Right lobe of liver (tissue), 6 donors: Measurements from ENCODE around the gene PFKL. TPM values are rescaled to one million over a fixed set of nuclear protein-coding genes. Genes with fewer than 3 reads are reported as not detected.

ENCODE experiments used
- ATAC-seq, 4 donors: fragments of 200-7000 bp; cut with Tn5 transposase; one replicate each; pipeline ENCODE4 v1.9.1; 2020; ENCODE audit warnings: mild to moderate bottlenecking in 4 of 4, moderate library complexity in 4 of 4
- DNase-seq, 3 donors: peaks; one replicate each; pipeline ENCODE4 v3.0.0-alpha.2; 2020
- H3K27ac ChIP-seq, 3 donors: fragments of 200-600 bp; one replicate each; pipeline ENCODE4 v1.8.0; 2022
- H3K27me3 ChIP-seq, 2 donors: fragments of 200-600 bp; one replicate each; pipeline ENCODE4 v1.8.0; 2022
- H3K36me3 ChIP-seq, 4 donors: fragments of 200-600 bp; sonication (generic) in 1 of 4; one replicate each; pipeline versions ENCODE4 v1.5.1 to v1.8.0; 2017 to 2022; ENCODE audit warnings: control low read depth in 1 of 4
- H3K4me1 ChIP-seq, 4 donors: fragments of 200-600 bp; sonication (generic) in 1 of 4; one replicate each; pipeline versions ENCODE4 v1.5.1 to v1.8.0; 2017 to 2022; ENCODE audit warnings: control low read depth in 1 of 4
- H3K4me3 ChIP-seq, 3 donors: fragments of 200-600 bp; one replicate each; pipeline ENCODE4 v1.8.0; 2022
- H3K9me3 ChIP-seq, 4 donors: fragments of 200-600 bp; sonication (generic) in 1 of 4; one replicate each; pipeline versions ENCODE4 v1.5.1 to v1.8.0; 2017 to 2022; ENCODE audit warnings: control low read depth in 1 of 4
- POLR2A ChIP-seq: fragments of 450-650 bp; IDR thresholded peaks from one replicate; pipeline ENCODE4 v1.6.1; 2017; ENCODE audit warnings: antibody characterized with exemption, mild to moderate bottlenecking
- WGBS: methylation state at CpG from one replicate; pipeline ENCODE4 v1.1.6; 2018; ENCODE audit warnings: low coverage, low lambda C conversion rate; ENCODE audit not compliant: insufficient coverage; ENCODE audit errors: missing lambda C conversion rate; 5-methylcytosine and 5-hydroxymethylcytosine counted together
- intact Hi-C, 2 donors: fragments of 100-400 bp; cut with DNase I; formaldehyde crosslinking; loops; one replicate each; pipeline versions ENCODE4 v1.11.2 to v1.14.1; 2022
- total RNA-seq, 6 experiments: library from RNA; depleted of rRNA in 2 of 6; stranded (reverse); fragments of >200 nt in 2 of 6; fragmentation: NEBNext Ultra II Directional in 3 of 6; extraction: Animal tissue kit (Norgen Biotek cat#: 25700) in 3 of 6; gene quantifications; one replicate each; pipeline versions ENCODE4 v1.1.0 to v1.2.4, GENCODE V29; 2016 to 2023
- TF ChIP-seq, protein P1 (sequence below), 4 donors: fragments of 200-600 bp in 3 of 4; fragments of 450-650 bp in 1 of 4; IDR thresholded peaks; one replicate each; pipeline versions ENCODE4 v1.5.1 to v1.8.0; 2016 to 2022; ENCODE audit warnings: antibody characterized with exemption in 4 of 4, mild to moderate bottlenecking in 2 of 4
- donor health status: DM: no; HTN: yes; CAD: no.
- donor health status: DM: no; HTN: no; CAD: no.
- donor health status: DM: no; HTN: no; CAD: no.
- donor health status: DM: no; HTN: yes; CAD: no.
- donor health status: DM: no; HTN: yes; CAD: no.

Gene PFKL
- total RNA-seq, 6 experiments from 2014 or later = 68.3 to 97.6 (median 73.7) TPM

GRCh38 chr21:44354001-44354405 is 54.1 kb downstream of the PFKL start:
- peak; percentile 60 to 78 (median 68) for ATAC-seq
- WGBS = 9% methylated on average over 5 of the region's 8 CpGs
- peak in 1 of 3 donors; percentile 84 for DNase-seq
- Histone ChIP-seq H3K27me3 (peaks cover 0 to 3% of the 10 kb centered on the region in 2 donors), H3K4me1 (peaks cover 0 to 10% (median 3%) of the 10 kb centered on the region in 4 donors), H3K4me3 (peak overlapping the region; percentile 4 to 26 (median 15)), H3K27ac (peak overlapping the region in 2 of 3 donors; percentile 47 to 49), H3K36me3 (no peaks in the 10 kb centered on the region), H3K9me3 (no peaks in the 10 kb centered on the region)
- peak; percentile 26 for TF ChIP-seq POLR2A
- TF ChIP-seq, protein P1, sequence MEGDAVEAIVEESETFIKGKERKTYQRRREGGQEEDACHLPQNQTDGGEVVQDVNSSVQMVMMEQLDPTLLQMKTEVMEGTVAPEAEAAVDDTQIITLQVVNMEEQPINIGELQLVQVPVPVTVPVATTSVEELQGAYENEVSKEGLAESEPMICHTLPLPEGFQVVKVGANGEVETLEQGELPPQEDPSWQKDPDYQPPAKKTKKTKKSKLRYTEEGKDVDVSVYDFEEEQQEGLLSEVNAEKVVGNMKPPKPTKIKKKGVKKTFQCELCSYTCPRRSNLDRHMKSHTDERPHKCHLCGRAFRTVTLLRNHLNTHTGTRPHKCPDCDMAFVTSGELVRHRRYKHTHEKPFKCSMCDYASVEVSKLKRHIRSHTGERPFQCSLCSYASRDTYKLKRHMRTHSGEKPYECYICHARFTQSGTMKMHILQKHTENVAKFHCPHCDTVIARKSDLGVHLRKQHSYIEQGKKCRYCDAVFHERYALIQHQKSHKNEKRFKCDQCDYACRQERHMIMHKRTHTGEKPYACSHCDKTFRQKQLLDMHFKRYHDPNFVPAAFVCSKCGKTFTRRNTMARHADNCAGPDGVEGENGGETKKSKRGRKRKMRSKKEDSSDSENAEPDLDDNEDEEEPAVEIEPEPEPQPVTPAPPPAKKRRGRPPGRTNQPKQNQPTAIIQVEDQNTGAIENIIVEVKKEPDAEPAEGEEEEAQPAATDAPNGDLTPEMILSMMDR (IDR thresholded peaks at IDR 0.05) = no peak
- intact Hi-C loops = no loop called here

DNA sequence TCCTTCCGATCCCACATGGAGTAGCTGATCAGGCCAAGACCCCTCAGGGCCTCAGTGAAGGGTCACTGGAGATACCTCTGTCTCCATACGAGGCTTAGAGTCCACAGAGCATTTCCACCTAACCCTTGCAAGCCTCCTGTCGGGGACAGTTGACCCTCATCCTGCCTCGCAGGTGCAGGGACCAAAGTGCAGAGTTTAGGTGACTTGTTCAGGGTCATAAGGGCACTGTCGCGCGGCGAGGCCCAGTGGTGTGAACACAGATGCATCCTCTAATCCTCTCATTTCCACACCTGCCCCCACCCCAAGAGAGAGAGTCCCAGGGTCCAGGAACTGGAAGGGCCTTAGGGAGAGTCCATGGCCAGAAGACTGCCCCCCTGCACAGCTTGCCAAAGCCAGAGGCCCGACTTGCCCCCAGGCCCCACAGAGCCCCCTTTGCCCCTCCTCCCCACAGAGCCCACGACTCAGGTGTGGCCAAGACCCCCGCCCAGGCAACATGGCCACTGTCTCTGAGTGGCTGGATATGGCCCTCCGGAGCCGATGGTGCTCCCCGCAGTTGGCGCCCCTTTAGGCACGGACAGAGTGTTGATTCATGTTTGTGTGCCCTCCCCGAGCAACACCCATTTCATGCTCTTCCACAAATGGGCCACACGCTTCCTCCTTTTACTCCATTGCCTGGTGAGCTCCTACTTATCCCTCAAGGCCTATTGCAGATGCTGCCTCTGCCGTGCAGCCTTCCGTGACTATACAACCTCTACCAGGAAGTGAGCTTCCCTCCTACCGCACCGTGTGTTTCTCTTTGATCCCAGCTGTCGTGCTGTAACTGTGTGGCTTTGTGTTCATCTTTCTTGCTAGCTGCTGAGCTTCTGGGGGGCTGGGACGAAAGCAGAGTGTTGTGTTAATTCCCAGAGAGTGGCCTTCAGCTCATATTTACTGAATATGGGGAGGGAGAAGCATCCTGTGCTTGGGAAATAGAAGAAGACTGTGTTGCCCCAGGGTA is 55.2 kb downstream of the PFKL start:
- TF ChIP-seq, protein P1 (IDR thresholded peaks at IDR 0.05) = no peak
- TF ChIP-seq POLR2A = no peak
- peak in 1 of 4 donors; percentile 24 for ATAC-seq
- Histone ChIP-seq H3K27me3 (peaks cover 0 to 3% of the 10 kb centered on the region in 2 donors), H3K4me1 (peaks cover 0 to 10% (median 3%) of the 10 kb centered on the region in 4 donors), H3K27ac (peak overlapping the region in 1 of 3 donors; percentile 29), H3K4me3 (no peak overlapping the region), H3K36me3 (no peaks in the 10 kb centered on the region), H3K9me3 (no peaks in the 10 kb centered on the region)
- 64% methylated on average over 17 of the region's 24 CpGs for WGBS
- intact Hi-C loops = no loop called here
- peak in 1 of 3 donors; percentile 58 for DNase-seq

DNA sequence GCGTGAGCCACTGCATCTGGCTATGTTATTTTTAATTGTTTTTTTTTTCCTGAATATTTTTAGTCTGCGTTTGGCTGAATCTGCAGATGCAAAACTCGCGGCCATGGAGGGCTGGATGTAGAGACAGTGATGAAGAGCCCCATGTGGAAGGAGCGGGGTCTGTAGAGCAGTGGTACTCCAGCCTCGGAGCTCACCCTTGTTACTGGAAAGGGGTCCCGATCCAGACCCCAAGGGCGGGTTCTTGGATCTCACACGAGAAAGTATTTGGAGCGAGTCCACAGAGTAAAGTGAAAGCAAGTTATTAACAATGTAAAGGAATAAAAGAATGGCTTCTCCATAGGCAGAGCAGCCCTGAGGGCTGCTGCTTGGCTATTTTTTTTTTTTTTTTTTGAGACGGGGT is 56.3 kb downstream of the PFKL start:
- intact Hi-C loops = no loop called here
- Histone ChIP-seq H3K27ac (no peak overlapping the region), H3K9me3 (no peaks in the 10 kb centered on the region), H3K4me1 (peaks cover 0 to 10% (median 3%) of the 10 kb centered on the region in 4 donors), H3K4me3 (no peak overlapping the region), H3K36me3 (no peaks in the 10 kb centered on the region), H3K27me3 (peaks cover 0 to under 1% of the 10 kb centered on the region in 2 donors)
- WGBS = 84% methylated on average over 11 of the region's 11 CpGs
- no peak for DNase-seq
- ATAC-seq = no peak
- TF ChIP-seq, protein P1 (IDR thresholded peaks at IDR 0.05) = no peak
- no peak for TF ChIP-seq POLR2A

GRCh38 chr21:44356636-44357035 is 56.8 kb downstream of the PFKL start:
- Histone ChIP-seq H3K27ac (no peak overlapping the region), H3K36me3 (no peaks in the 10 kb centered on the region), H3K4me1 (peaks cover 0 to 10% (median 3%) of the 10 kb centered on the region in 4 donors), H3K9me3 (no peaks in the 10 kb centered on the region), H3K4me3 (no peak overlapping the region), H3K27me3 (no peaks in the 10 kb centered on the region)
- intact Hi-C loops = no loop called here
- WGBS = 78% methylated on average over 6 of the region's 6 CpGs
- ATAC-seq = no peak
- TF ChIP-seq, protein P1 (IDR thresholded peaks at IDR 0.05) = no peak
- no peak for TF ChIP-seq POLR2A
- no peak for DNase-seq
